Astrocyte (in vitro differentiated cells and primary cell): Measurements from ENCODE around the gene FBXW5. TPM values are rescaled to one million over a fixed set of nuclear protein-coding genes. Genes with fewer than 3 reads are reported as not detected.

Source experiments
- DNase-seq: peaks from one replicate; pipeline ENCODE4 v3.0.0-alpha.2; 2010; ENCODE audit warnings: low read depth
- FAIRE-seq: peaks from 2 replicates; lab custom pipeline; 2011; peaks lifted over from hg19 to GRCh38; lab: Jason Lieb, UNC
- H2AFZ ChIP-seq: 2 replicates; pipeline ENCODE4 v1.6.0; 2012; ENCODE audit warnings: low read depth, low read length, inconsistent platforms
- H3K27ac ChIP-seq: 2 replicates; pipeline ENCODE4 v1.5.1; 2011; ENCODE audit warnings: low read depth, low read length, inconsistent platforms
- H3K27me3 ChIP-seq: 2 replicates; pipeline ENCODE4 v1.6.0; 2011; ENCODE audit warnings: low read length, inconsistent platforms; ENCODE audit not compliant: insufficient read depth
- H3K36me3 ChIP-seq: 2 replicates; pipeline ENCODE4 v1.5.1; 2011; ENCODE audit warnings: low read length, inconsistent platforms; ENCODE audit not compliant: insufficient read depth
- H3K4me1 ChIP-seq: 2 replicates; pipeline ENCODE4 v1.5.1; 2011; ENCODE audit warnings: low read length, inconsistent platforms; ENCODE audit not compliant: insufficient read depth
- H3K4me2 ChIP-seq: 2 replicates; pipeline ENCODE4 v1.6.0; 2012; ENCODE audit warnings: low read length, inconsistent platforms
- H3K4me3 ChIP-seq: 2 replicates; pipeline ENCODE4 v1.5.1; 2011; ENCODE audit warnings: low read depth, mild to moderate bottlenecking, low read length, inconsistent platforms; ENCODE audit not compliant: insufficient read depth
- H3K79me2 ChIP-seq: 2 replicates; pipeline ENCODE4 v1.6.0; 2012; ENCODE audit warnings: mild to moderate bottlenecking, low read length, inconsistent platforms; ENCODE audit not compliant: insufficient read depth
- H3K9ac ChIP-seq: 2 replicates; pipeline ENCODE4 v1.6.0; 2012; ENCODE audit warnings: mild to moderate bottlenecking, low read length, inconsistent platforms
- H3K9me3 ChIP-seq: 2 replicates; pipeline ENCODE4 v1.5.1; 2012; ENCODE audit warnings: low read depth, mild to moderate bottlenecking, low read length, inconsistent platforms; ENCODE audit not compliant: insufficient read depth
- H4K20me1 ChIP-seq: 2 replicates; pipeline ENCODE4 v1.6.0; 2012; ENCODE audit warnings: low read length, inconsistent platforms; ENCODE audit not compliant: insufficient read depth
- H3K27ac Mint-ChIP-seq: one replicate; pipeline ENCODE4 v1.8.0; 2021; ENCODE audit warnings: mild to moderate bottlenecking, mixed read lengths; ENCODE audit not compliant: unreplicated experiment
- H3K27me3 Mint-ChIP-seq: one replicate; pipeline ENCODE4 v1.8.0; 2021; ENCODE audit warnings: low read depth, mixed read lengths; ENCODE audit not compliant: unreplicated experiment
- H3K36me3 Mint-ChIP-seq: one replicate; pipeline ENCODE4 v1.8.0; 2021; ENCODE audit warnings: low read depth, mixed read lengths; ENCODE audit not compliant: unreplicated experiment
- H3K4me1 Mint-ChIP-seq: one replicate; pipeline ENCODE4 v1.8.0; 2021; ENCODE audit warnings: low read depth, mixed read lengths; ENCODE audit not compliant: unreplicated experiment
- H3K4me3 Mint-ChIP-seq: one replicate; pipeline ENCODE4 v1.8.0; 2021; ENCODE audit warnings: mild to moderate bottlenecking, moderate library complexity, mixed read lengths; ENCODE audit not compliant: unreplicated experiment
- H3K9me3 Mint-ChIP-seq: one replicate; pipeline ENCODE4 v1.8.0; 2021; ENCODE audit warnings: mild to moderate bottlenecking, mixed read lengths; ENCODE audit not compliant: unreplicated experiment
- CTCF ChIP-seq: IDR thresholded peaks from 2 replicates; pipeline ENCODE4 v1.5.1; 2011; ENCODE audit warnings: low read depth, mild to moderate bottlenecking, inconsistent platforms, low read length, moderate library complexity; ENCODE audit not compliant: insufficient read depth
- EZH2 ChIP-seq: IDR thresholded peaks from 2 replicates; pipeline ENCODE4 v1.6.1; 2012; ENCODE audit warnings: mild to moderate bottlenecking, low read length, inconsistent platforms; ENCODE audit not compliant: insufficient read depth
- total RNA-seq: library from RNA; stranded (reverse); gene quantifications from 2 replicates; pipeline ENCODE4 v1.2.1, GENCODE V29; 2021

The FBXW5 gene
- total RNA-seq, 1 donor from 2014 or later = 70.4 TPM

DNA sequence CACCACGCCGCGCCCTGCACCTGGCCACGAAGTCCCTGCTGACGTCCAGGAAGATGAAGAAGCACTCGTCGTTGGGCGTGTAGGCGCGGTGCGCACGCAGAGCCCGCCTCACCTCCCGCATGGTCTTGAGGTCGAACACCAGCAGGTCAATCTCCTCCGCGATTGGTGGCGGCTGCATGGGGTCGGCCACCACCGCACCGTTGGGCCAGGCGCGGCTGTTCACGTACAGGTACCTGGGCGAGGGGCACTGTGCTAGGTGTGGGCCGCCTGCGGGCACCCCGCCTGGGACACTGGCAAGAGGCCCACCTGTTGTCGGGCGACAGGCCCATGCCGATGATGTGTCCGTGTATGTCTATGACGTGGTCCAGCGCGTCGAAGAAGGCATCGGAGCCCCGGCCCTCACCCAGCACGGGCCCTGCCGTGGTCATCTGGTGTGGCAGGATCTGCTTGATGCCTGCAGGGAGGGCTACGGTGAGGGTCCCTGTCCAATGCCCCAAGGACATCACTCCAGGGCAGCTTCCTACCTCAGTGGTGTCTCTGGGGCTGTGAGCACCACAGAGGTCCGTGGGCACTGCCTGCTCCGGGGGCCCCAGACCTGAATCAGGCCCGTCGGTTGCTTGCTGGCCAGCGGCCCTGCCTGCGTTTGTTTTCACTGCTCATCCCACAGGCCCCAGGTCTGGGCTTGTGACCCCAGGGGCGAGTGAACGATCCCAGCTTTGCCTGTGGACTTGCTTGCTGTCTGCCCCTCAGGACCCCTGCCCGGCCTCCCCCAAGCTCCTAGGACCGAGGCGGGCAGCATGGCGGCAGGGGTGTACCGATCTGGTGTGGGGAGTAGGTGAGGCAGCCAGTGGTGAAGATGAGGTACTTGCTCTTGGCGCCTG, 3.1 kb downstream of the FBXW5 start:
- H3K4me3 Mint-ChIP-seq = no peak overlapping the region
- Histone ChIP-seq H3K4me2 (no peak overlapping the region), H3K4me1 (peaks cover 9% of the 10 kb centered on the region), H3K27ac (no peak overlapping the region), H3K79me2 (peaks cover 47% of the 10 kb centered on the region), H3K4me3 (no peak overlapping the region), H3K36me3 (no peaks in the 10 kb centered on the region), H2AFZ (no peak overlapping the region), H4K20me1 (peaks cover 46% of the 10 kb centered on the region), H3K9ac (no peak overlapping the region), H3K9me3 (no peaks in the 10 kb centered on the region), H3K27me3 (no peaks in the 10 kb centered on the region)
- DNase-seq (no peak), FAIRE-seq (no peak)
- no peak for TF ChIP-seq CTCF
- TF ChIP-seq EZH2 = no peak
- H3K36me3 Mint-ChIP-seq = peaks cover 6% of the 10 kb centered on the region
- H3K4me1 Mint-ChIP-seq = no peaks in the 10 kb centered on the region
- H3K27me3 Mint-ChIP-seq = no peaks in the 10 kb centered on the region
- H3K9me3 Mint-ChIP-seq = no peaks in the 10 kb centered on the region
- no peak overlapping the region for H3K27ac Mint-ChIP-seq

DNA sequence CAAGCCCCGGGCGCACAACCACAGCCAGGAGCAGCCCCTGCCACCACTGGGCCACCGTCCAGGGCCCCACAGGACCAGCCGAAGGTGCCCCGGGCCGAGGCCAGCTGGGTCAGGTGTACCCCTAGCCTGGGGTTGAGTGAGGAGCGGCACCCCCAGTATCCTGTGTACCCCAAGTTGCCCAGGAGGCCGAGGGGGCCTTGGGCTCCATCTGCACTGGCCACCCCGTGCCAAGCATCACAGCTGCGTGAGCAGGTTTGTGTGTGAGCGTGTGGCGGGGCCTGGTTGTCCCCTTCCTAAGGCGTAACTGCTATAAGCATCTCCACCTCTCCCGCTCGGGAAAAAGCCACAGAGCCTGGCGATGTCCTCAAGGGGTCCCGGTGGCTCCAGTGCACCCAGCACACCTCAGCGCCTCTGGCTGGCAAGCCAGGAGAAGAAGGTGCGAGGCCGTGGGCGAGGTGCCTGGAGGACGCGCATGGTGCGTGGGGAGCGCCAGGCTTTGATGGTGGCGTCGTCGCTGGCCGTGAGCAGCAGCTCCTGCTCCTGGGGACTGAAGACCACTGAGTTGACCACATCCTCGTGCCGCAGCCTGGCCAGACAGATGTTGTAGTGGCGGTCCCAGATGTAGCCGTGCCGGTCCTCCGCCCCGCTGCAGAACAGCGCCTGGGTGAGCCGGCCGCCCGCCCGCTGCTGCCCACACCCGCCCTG, 3.9 kb downstream of the FBXW5 start:
- Histone ChIP-seq H2AFZ (no peak overlapping the region), H3K9ac (no peak overlapping the region), H3K4me1 (peaks cover 9% of the 10 kb centered on the region), H3K27me3 (no peaks in the 10 kb centered on the region), H4K20me1 (peaks cover 46% of the 10 kb centered on the region), H3K36me3 (no peaks in the 10 kb centered on the region), H3K79me2 (peaks cover 47% of the 10 kb centered on the region), H3K4me3 (no peak overlapping the region), H3K4me2 (no peak overlapping the region), H3K9me3 (no peaks in the 10 kb centered on the region), H3K27ac (no peak overlapping the region)
- no peaks in the 10 kb centered on the region for H3K9me3 Mint-ChIP-seq
- TF ChIP-seq CTCF = no peak
- TF ChIP-seq EZH2 = no peak
- no peak overlapping the region for H3K4me3 Mint-ChIP-seq
- H3K27ac Mint-ChIP-seq = no peak overlapping the region
- DNase-seq = no peak
- H3K4me1 Mint-ChIP-seq = no peaks in the 10 kb centered on the region
- H3K27me3 Mint-ChIP-seq = no peaks in the 10 kb centered on the region
- FAIRE-seq = no peak
- peaks cover 6% of the 10 kb centered on the region for H3K36me3 Mint-ChIP-seq
